Measurements from ENCODE around the gene CPNE5. TPM values are rescaled to one million over a fixed set of nuclear protein-coding genes. Genes with fewer than 3 reads are reported as not detected.

CPNE5 gene
- total and polyA plus RNA-seq, 9 of the 15 experiments (the other 6 are each of a cell fraction or from before 2014, with no cell fraction given), result 0.14 to 1.0 (median 0.46) TPM; not detected in 2

- Histone ChIP-seq H3K4me2 (ENCODE audit: insufficient read depth, low read length) (no peak overlapping the region), H3K4me3 (no peak overlapping the region), H3K27ac (ENCODE audit: extremely low read depth, low read depth, low read length) (no peak overlapping the region), H3K27me3 (ENCODE audit: control insufficient read depth in 2 of 2, insufficient read depth in 2 of 2, low read length in 2 of 2) (peaks cover 6 to 9% of the 10 kb centered on the region in 2 experiments; a peak in 3 of 5 replicates), H4K20me1 (replicated peaks; ENCODE audit: control insufficient read depth, insufficient read depth, low read length) (no peaks in the 10 kb centered on the region), H3K36me3 (ENCODE audit: control insufficient read depth, insufficient read depth, low read length) (no peaks in the 10 kb centered on the region), H3K9me3 (replicated peaks; ENCODE audit: control insufficient read depth, insufficient read depth, low read depth, low read length) (no peaks in the 10 kb centered on the region; the same call in 1 of the 2 replicates), H3K4me1 (replicated peaks in 1 of 2; ENCODE audit: control insufficient read depth in 2 of 2, insufficient read depth in 2 of 2, low read length in 2 of 2) (peaks cover 14 to 34% of the 10 kb centered on the region in 2 experiments), H3K9ac (ENCODE audit: insufficient read depth in 1 of 2, low read depth in 2 of 2, low read length in 2 of 2) (no peak overlapping the region), H3K9me1 (ENCODE audit: control insufficient read depth, insufficient read depth, low read length) (no peaks in the 10 kb centered on the region), H2AFZ (ENCODE audit: low read depth, low read length) (no peak overlapping the region), H3K79me2 (ENCODE audit: control insufficient read depth, insufficient read depth, low read length) (no peaks in the 10 kb centered on the region)
- DNase-seq (ENCODE audit: extremely low read depth in 1 of 4, low spot score in 3 of 4), result no peak
- no TSS peak for BruUV-seq (replicated peaks)
- 24% methylated on average over 6 of the region's 6 CpGs for WGBS (ENCODE audit: insufficient coverage, low coverage, missing lambda C conversion rate)
- no peak for TF ChIP-seq ZNF280B (CRISPR knock-in tag; IDR thresholded peaks at IDR 0.05)
- TF ChIP-seq ZNF23 (CRISPR knock-in tag; IDR thresholded peaks at IDR 0.05), result no peak
- TF ChIP-seq NCOA1 (IDR thresholded peaks at IDR 0.05; ENCODE audit: low read depth), result no peak
- TF ChIP-seq ELF1 (tag; IDR thresholded peaks at IDR 0.05), result no peak
- no peak for TF ChIP-seq ZNF561 (CRISPR knock-in tag; conservative IDR thresholded peaks at IDR 0.05)
- no peak for TF ChIP-seq MAFG (tag; conservative IDR thresholded peaks at IDR 0.05)
- no peak for ATAC-seq
- no peak for FAIRE-seq
- intact Hi-C loops (cut with micrococcal nuclease), result no loop called here
- CTCF ChIA-PET (ENCODE audit: low intra/inter-chr PET ratio), result no interaction called here
- in situ Hi-C loops (cut with MboI), result no loop called here
- POLR2A ChIA-PET, result interaction anchor here (0.5 to 3.8 kb wide), 4 partner anchors 10 to 245 kb away, joined by 4 to 23 read pairs (median 7); no protein-coding TSS in a partner anchor
Measured at GRCh38 chr6:36837686-36838085, 1.6 kb downstream of the CPNE5 start.
